ENCODE data around the gene GTF3C5. TPM values are rescaled to one million over a fixed set of nuclear protein-coding genes. Genes with fewer than 3 reads are reported as not detected.

The GTF3C5 gene
- total and polyA plus RNA-seq, 9 donors = 32.3 to 71.6 (median 52.2) TPM

DNA sequence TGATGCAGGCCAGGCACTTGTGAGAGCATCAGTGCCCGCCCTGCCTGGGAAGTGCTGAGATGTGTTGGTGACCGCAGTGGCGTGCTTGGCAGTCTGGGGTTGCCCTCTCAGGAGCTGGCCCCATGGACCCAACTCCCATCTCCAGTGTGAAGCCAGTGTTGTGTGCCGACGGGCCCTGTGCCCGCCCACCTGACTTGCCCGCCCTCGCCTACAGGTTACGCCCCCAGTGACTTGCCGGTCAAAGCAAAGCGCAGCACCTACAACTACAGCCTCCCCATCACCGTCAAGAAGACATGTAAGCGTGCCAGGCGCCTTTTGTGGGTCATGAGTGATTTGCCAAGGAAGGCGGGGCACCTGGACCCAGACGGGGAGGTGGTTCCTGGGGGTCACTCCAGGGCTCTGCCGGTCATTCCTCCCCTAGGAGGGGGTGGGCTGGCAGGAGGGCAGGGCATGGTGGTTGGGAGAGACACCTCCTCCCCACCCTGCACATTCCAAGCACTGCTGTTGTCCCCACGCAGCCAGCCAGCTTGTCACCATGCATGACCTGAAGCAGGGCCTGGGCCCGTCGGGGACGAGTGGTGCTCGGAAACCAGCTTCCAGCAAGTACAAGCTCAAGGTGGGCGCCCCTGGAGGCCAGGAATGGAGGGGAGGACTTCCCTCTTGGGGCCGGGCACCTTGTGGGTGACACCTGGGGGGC lies 23.5 kb downstream of the GTF3C5 start:
- DNase-seq = no peak
- WGBS, 3 donors = 87 to 88% (median 88%) methylated on average over 20 to 24 of the region's 24 CpGs
- no peak overlapping the region for H3K4me3 ChIP-seq
- H3K4me1 ChIP-seq (ENCODE audit: insufficient read depth) = peaks cover 2% of the 10 kb centered on the region
- H3K36me3 ChIP-seq = no peaks in the 10 kb centered on the region
- H3K27ac ChIP-seq = no peak overlapping the region
- intact Hi-C loops (cut with DNase I) = no loop called here
- TF ChIP-seq EP300 (IDR thresholded peaks at IDR 0.05) (no peak), POLR2A (IDR thresholded peaks at IDR 0.05) (no peak)
- TF ChIP-seq, protein P1, sequence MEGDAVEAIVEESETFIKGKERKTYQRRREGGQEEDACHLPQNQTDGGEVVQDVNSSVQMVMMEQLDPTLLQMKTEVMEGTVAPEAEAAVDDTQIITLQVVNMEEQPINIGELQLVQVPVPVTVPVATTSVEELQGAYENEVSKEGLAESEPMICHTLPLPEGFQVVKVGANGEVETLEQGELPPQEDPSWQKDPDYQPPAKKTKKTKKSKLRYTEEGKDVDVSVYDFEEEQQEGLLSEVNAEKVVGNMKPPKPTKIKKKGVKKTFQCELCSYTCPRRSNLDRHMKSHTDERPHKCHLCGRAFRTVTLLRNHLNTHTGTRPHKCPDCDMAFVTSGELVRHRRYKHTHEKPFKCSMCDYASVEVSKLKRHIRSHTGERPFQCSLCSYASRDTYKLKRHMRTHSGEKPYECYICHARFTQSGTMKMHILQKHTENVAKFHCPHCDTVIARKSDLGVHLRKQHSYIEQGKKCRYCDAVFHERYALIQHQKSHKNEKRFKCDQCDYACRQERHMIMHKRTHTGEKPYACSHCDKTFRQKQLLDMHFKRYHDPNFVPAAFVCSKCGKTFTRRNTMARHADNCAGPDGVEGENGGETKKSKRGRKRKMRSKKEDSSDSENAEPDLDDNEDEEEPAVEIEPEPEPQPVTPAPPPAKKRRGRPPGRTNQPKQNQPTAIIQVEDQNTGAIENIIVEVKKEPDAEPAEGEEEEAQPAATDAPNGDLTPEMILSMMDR (IDR thresholded peaks at IDR 0.05) = no peak
- no peaks in the 10 kb centered on the region for H3K27me3 ChIP-seq
- no peaks in the 10 kb centered on the region for H3K9me3 ChIP-seq

DNA sequence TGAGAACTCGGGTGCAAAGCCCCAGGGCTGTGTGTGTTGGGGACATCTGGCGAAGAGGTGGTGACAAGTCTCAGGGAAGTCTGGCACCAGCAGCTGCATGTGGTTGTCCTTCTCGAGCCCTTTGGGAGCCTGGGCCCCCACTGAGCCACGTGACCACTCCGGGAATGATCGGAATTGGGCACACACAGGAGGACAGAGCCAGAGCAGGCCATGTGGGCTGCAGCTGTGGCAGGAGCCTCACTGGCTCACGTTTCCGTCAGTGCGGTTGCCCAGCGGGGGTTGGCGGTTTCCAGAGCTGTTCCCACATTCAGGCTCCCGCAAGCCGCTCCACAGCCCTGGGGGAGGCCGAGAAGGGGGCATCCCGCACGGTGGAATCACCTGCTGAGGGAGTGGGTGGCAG lies 24.2 kb downstream of the GTF3C5 start:
- H3K36me3 ChIP-seq = no peaks in the 10 kb centered on the region
- H3K27me3 ChIP-seq = no peaks in the 10 kb centered on the region
- H3K27ac ChIP-seq = no peak overlapping the region
- H3K9me3 ChIP-seq = no peaks in the 10 kb centered on the region
- WGBS, 3 donors = 45 to 71% (median 56%) methylated on average over 16 of the region's 16 CpGs
- H3K4me1 ChIP-seq (ENCODE audit: insufficient read depth) = peaks cover 2% of the 10 kb centered on the region
- TF ChIP-seq, protein P1 (IDR thresholded peaks at IDR 0.05) = no peak
- TF ChIP-seq EP300 (IDR thresholded peaks at IDR 0.05) (no peak), POLR2A (IDR thresholded peaks at IDR 0.05) (no peak)
- peak in 1 of 5 donors; percentile 36 for DNase-seq
- intact Hi-C loops (cut with DNase I) = no loop called here
- H3K4me3 ChIP-seq = no peak overlapping the region

DNA sequence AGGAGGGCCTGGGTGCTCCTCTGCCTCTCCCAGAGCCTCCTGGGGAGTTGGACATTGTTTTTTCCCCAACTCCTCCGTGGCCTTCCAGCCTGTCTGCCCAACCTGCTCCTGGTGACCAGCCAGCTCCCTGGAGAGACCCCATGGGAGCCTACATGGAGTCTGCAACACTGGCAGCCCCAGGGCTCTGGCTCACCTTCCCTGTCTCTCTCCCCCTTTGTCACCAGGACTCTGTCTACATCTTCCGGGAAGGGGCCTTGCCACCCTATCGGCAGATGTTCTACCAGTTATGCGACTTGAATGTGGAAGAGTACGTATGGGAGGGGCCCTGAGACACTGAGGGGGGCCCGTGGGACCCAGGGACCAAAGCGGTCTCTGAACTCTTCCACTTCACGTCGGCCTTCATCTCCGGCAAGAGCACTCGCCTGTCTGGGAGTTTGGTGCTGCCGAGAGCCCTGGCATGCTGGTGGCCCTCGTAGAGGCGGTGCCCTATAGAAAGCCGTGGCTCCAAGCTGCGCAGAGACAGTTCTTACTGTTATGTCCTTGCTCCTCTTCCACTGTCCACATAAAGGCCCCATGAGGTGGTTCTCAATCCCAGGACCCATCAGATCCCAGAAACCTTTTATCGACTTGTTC lies 25.1 kb downstream of the GTF3C5 start:
- Histone ChIP-seq H3K27ac (no peak overlapping the region), H3K4me3 (no peak overlapping the region), H3K27me3 (no peaks in the 10 kb centered on the region), H3K36me3 (no peaks in the 10 kb centered on the region), H3K9me3 (no peaks in the 10 kb centered on the region), H3K4me1 (ENCODE audit: insufficient read depth) (peaks cover 2% of the 10 kb centered on the region)
- 92 to 97% (median 93%) methylated on average over 17 of the region's 17 CpGs for WGBS, 3 donors
- no peak for DNase-seq
- intact Hi-C loops (cut with DNase I) = no loop called here
- TF ChIP-seq, protein P1 (IDR thresholded peaks at IDR 0.05) = no peak

DNA sequence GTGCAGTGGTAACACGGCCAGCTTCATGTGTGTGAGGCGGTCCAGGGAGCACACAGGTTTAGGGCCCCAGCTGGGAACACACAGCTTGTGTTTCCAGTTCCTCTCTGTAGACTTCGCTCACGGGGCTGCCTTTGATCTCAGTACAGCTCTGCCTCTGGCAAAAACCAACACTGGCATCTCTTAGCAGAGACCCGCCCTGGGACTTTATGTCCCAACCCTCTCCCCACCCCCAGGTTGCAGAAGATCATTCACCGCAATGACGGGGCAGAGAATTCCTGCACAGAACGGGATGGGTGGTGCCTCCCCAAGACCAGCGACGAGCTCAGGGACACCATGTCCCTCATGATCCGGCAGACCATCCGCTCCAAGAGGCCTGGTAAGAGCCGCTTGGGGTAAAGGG lies 25.7 kb downstream of the GTF3C5 start:
- intact Hi-C loops (cut with DNase I) = no loop called here
- H3K4me1 ChIP-seq (ENCODE audit: insufficient read depth) = peaks cover 2% of the 10 kb centered on the region
- H3K27me3 ChIP-seq = no peaks in the 10 kb centered on the region
- H3K9me3 ChIP-seq = no peaks in the 10 kb centered on the region
- no peaks in the 10 kb centered on the region for H3K36me3 ChIP-seq
- no peak overlapping the region for H3K27ac ChIP-seq
- TF ChIP-seq POLR2A (IDR thresholded peaks at IDR 0.05) (no peak), EP300 (IDR thresholded peaks at IDR 0.05) (no peak)
- TF ChIP-seq, protein P1 (IDR thresholded peaks at IDR 0.05) = no peak
- H3K4me3 ChIP-seq = no peak overlapping the region
- no peak for DNase-seq
- 91 to 93% (median 91%) methylated on average over 13 of the region's 13 CpGs for WGBS, 3 donors

Data from ovary (tissue), 9 donors.